ENCODE results near the gene CFI.

Gene CFI

GRCh38 chr4:109745830-109746229 lies 56.0 kb downstream of the CFI start:
- Histone ChIP-seq H3K4me3 (ENCODE audit: low read length in 2 of 2) (no peak overlapping the region), H3K9ac (ENCODE audit: low read depth, low read length, poor library complexity) (no peak overlapping the region), H2BK5ac (ENCODE audit: low read length) (no peak overlapping the region), H3K4me2 (ENCODE audit: insufficient read depth, low read length, poor library complexity, severe bottlenecking) (no peak overlapping the region), H3K23ac (ENCODE audit: low read depth, low read length, poor library complexity) (no peak overlapping the region), H3K18ac (ENCODE audit: low read length) (no peak overlapping the region), H3K27me3 (ENCODE audit: control insufficient read depth in 3 of 3, insufficient read depth in 3 of 3, low read depth in 1 of 3, low read length in 3 of 3) (peaks cover 0 to 29% (median 0%) of the 10 kb centered on the region in 3 experiments), H3K27ac (replicated peaks; ENCODE audit: low read length) (no peak overlapping the region), H2BK12ac (ENCODE audit: low read length) (no peak overlapping the region), H3K4ac (ENCODE audit: low read length) (no peak overlapping the region), H3K79me1 (ENCODE audit: low read depth, low read length) (no peaks in the 10 kb centered on the region), H4K8ac (ENCODE audit: low read depth, low read length) (no peak overlapping the region), H3K36me3 (replicated peaks in 1 of 2; ENCODE audit: control insufficient read depth in 2 of 2, insufficient read depth in 2 of 2, low read length in 2 of 2) (no peaks in the 10 kb centered on the region), H2AFZ (ENCODE audit: low read length) (no peak overlapping the region), H3K9me3 (replicated peaks in 1 of 2; ENCODE audit: control insufficient read depth in 2 of 2, insufficient read depth in 1 of 2, low read depth in 1 of 2, low read length in 2 of 2) (no peaks in the 10 kb centered on the region), H2BK15ac (ENCODE audit: low read length) (no peak overlapping the region), H2AK5ac (ENCODE audit: low read depth, low read length) (no peak overlapping the region), H2BK120ac (ENCODE audit: low read depth, low read length) (no peak overlapping the region), H3K4me1 (ENCODE audit: control insufficient read depth in 2 of 2, insufficient read depth in 1 of 2, low read depth in 1 of 2, low read length in 2 of 2) (no peaks in the 10 kb centered on the region), H4K91ac (ENCODE audit: low read depth, low read length, poor library complexity) (no peak overlapping the region), H3K14ac (ENCODE audit: low read length) (no peak overlapping the region)
- no peak for DNase-seq (ENCODE audit: low spot score)

DNA sequence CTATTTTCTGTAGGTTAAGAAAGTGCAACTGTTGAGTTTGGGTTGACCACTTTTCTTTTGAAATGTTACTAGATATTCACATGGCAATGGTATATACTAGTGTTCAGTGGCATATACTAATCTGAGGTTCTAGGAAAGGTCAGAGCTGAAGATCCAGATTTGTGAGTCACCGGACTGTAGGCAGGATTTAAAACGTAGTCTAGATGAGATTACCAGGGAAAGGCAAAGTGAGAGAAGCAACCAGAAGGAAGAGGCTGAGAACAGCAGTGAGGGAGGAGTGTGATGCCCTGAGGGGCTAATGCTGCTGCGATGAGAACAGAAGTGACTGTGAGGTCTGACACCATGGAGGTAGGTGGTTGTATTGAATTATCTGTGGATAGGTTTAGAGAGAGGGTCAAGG lies 62.3 kb downstream of the CFI start:
- Histone ChIP-seq H3K4me1 (ENCODE audit: control insufficient read depth in 2 of 2, insufficient read depth in 1 of 2, low read depth in 1 of 2, low read length in 2 of 2) (no peaks in the 10 kb centered on the region), H2AK5ac (ENCODE audit: low read depth, low read length) (no peak overlapping the region), H3K14ac (ENCODE audit: low read length) (no peak overlapping the region), H3K18ac (ENCODE audit: low read length) (no peak overlapping the region), H4K91ac (ENCODE audit: low read depth, low read length, poor library complexity) (no peak overlapping the region), H4K8ac (ENCODE audit: low read depth, low read length) (no peak overlapping the region), H3K27ac (replicated peaks; ENCODE audit: low read length) (no peak overlapping the region), H2BK12ac (ENCODE audit: low read length) (no peak overlapping the region), H2BK120ac (ENCODE audit: low read depth, low read length) (no peak overlapping the region), H3K27me3 (ENCODE audit: control insufficient read depth in 3 of 3, insufficient read depth in 3 of 3, low read depth in 1 of 3, low read length in 3 of 3) (peaks cover 0 to 31% (median 0%) of the 10 kb centered on the region in 3 experiments), H2BK5ac (ENCODE audit: low read length) (no peak overlapping the region), H3K36me3 (replicated peaks in 1 of 2; ENCODE audit: control insufficient read depth in 2 of 2, insufficient read depth in 2 of 2, low read length in 2 of 2) (no peaks in the 10 kb centered on the region), H3K79me1 (ENCODE audit: low read depth, low read length) (no peaks in the 10 kb centered on the region), H2AFZ (ENCODE audit: low read length) (no peak overlapping the region), H3K4me2 (ENCODE audit: insufficient read depth, low read length, poor library complexity, severe bottlenecking) (no peak overlapping the region), H3K23ac (ENCODE audit: low read depth, low read length, poor library complexity) (no peak overlapping the region), H3K4ac (ENCODE audit: low read length) (no peak overlapping the region), H2BK15ac (ENCODE audit: low read length) (no peak overlapping the region), H3K9me3 (replicated peaks in 1 of 2; ENCODE audit: control insufficient read depth in 2 of 2, insufficient read depth in 1 of 2, low read depth in 1 of 2, low read length in 2 of 2) (no peaks in the 10 kb centered on the region), H3K9ac (ENCODE audit: low read depth, low read length, poor library complexity) (no peak overlapping the region), H3K4me3 (ENCODE audit: low read length in 2 of 2) (no peak overlapping the region)
- no peak for DNase-seq (ENCODE audit: low spot score)
- WGBS, 2 donors (ENCODE audit: extremely low coverage in 2 of 2, insufficient read length in 2 of 2, insufficient replicate concordance in 1 of 2): no CpG with 5 or more reads among the region's 3 CpGs

GRCh38 chr4:109738104-109738872 lies 63.5 kb downstream of the CFI start:
- no peak overlapping the region for H3K4me3 ChIP-seq (ENCODE audit: low read length in 2 of 2)
- no peaks in the 10 kb centered on the region for H3K36me3 ChIP-seq (replicated peaks in 1 of 2; ENCODE audit: control insufficient read depth in 2 of 2, insufficient read depth in 2 of 2, low read length in 2 of 2)
- H2BK12ac ChIP-seq (ENCODE audit: low read length): no peak overlapping the region
- H3K79me1 ChIP-seq (ENCODE audit: low read depth, low read length): no peaks in the 10 kb centered on the region
- no peak overlapping the region for H4K8ac ChIP-seq (ENCODE audit: low read depth, low read length)
- no peak overlapping the region for H2AFZ ChIP-seq (ENCODE audit: low read length)
- H3K18ac ChIP-seq (ENCODE audit: low read length): no peak overlapping the region
- H3K27me3 ChIP-seq (ENCODE audit: control insufficient read depth in 3 of 3, insufficient read depth in 3 of 3, low read depth in 1 of 3, low read length in 3 of 3): peaks cover 0 to 29% (median 0%) of the 10 kb centered on the region in 3 experiments
- no peak overlapping the region for H2AK5ac ChIP-seq (ENCODE audit: low read depth, low read length)
- no peak overlapping the region for H3K27ac ChIP-seq (replicated peaks; ENCODE audit: low read length)
- H3K14ac ChIP-seq (ENCODE audit: low read length): no peak overlapping the region
- H2BK15ac ChIP-seq (ENCODE audit: low read length): no peak overlapping the region
- no CpG with 5 or more reads among the region's 10 CpGs for WGBS, 2 donors (ENCODE audit: extremely low coverage in 2 of 2, insufficient read length in 2 of 2, insufficient replicate concordance in 1 of 2)
- no peak overlapping the region for H3K4ac ChIP-seq (ENCODE audit: low read length)
- no peak overlapping the region for H2BK5ac ChIP-seq (ENCODE audit: low read length)
- H3K4me1 ChIP-seq (ENCODE audit: control insufficient read depth in 2 of 2, insufficient read depth in 1 of 2, low read depth in 1 of 2, low read length in 2 of 2): no peaks in the 10 kb centered on the region
- no peak overlapping the region for H3K9ac ChIP-seq (ENCODE audit: low read depth, low read length, poor library complexity)
- H2BK120ac ChIP-seq (ENCODE audit: low read depth, low read length): no peak overlapping the region
- no peak overlapping the region for H4K91ac ChIP-seq (ENCODE audit: low read depth, low read length, poor library complexity)
- DNase-seq (ENCODE audit: low spot score): no peak
- no peaks in the 10 kb centered on the region for H3K9me3 ChIP-seq (replicated peaks in 1 of 2; ENCODE audit: control insufficient read depth in 2 of 2, insufficient read depth in 1 of 2, low read depth in 1 of 2, low read length in 2 of 2)
- no peak overlapping the region for H3K4me2 ChIP-seq (ENCODE audit: insufficient read depth, low read length, poor library complexity, severe bottlenecking)
- no peak overlapping the region for H3K23ac ChIP-seq (ENCODE audit: low read depth, low read length, poor library complexity)

DNA sequence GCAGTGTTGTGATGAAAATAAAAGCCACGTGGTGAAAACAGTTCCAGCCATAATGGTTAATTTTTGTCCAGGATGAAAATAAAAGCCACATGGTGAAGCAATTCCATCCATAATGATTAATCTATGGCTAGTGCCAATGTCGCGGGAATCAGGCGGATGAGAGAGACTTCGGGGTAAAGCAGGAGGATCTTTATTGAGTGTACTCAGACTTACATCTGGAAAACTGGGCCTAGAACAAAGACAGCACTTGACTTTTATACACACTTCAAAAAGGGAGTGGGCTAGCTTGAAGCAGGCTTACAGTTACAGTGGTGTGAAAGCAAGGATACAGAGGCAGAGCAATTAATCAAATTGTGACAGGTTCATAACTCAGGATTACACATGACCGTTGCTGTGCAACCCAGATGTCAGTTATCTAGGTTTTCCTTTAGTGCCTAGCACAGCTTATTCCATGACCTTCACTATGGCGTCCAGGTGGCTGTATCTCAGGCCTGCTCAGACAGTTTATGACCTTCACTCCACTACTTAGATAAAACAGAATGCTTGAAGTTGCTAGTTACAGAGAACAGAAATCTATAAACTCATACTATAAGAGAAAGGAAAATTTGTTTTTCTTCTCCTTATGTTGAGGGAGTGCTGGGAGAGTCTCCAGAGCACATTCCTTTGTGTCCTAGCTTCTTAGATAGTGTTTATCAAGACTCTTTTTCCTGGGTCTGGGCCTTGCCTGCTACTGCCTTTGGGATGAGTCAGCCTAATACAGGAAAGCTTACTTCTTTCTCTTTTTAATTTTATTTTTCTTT lies 66.0 kb downstream of the CFI start:
- Histone ChIP-seq H3K4me1 (ENCODE audit: control insufficient read depth in 2 of 2, insufficient read depth in 1 of 2, low read depth in 1 of 2, low read length in 2 of 2) (no peaks in the 10 kb centered on the region), H2BK12ac (ENCODE audit: low read length) (no peak overlapping the region), H2AK5ac (ENCODE audit: low read depth, low read length) (no peak overlapping the region), H3K4ac (ENCODE audit: low read length) (no peak overlapping the region), H4K8ac (ENCODE audit: low read depth, low read length) (no peak overlapping the region), H3K9ac (ENCODE audit: low read depth, low read length, poor library complexity) (no peak overlapping the region), H3K9me3 (replicated peaks in 1 of 2; ENCODE audit: control insufficient read depth in 2 of 2, insufficient read depth in 1 of 2, low read depth in 1 of 2, low read length in 2 of 2) (no peaks in the 10 kb centered on the region), H2BK120ac (ENCODE audit: low read depth, low read length) (no peak overlapping the region), H3K14ac (ENCODE audit: low read length) (no peak overlapping the region), H3K27ac (replicated peaks; ENCODE audit: low read length) (no peak overlapping the region), H3K4me3 (ENCODE audit: low read length in 2 of 2) (no peak overlapping the region), H2BK5ac (ENCODE audit: low read length) (no peak overlapping the region), H3K23ac (ENCODE audit: low read depth, low read length, poor library complexity) (no peak overlapping the region), H2BK15ac (ENCODE audit: low read length) (no peak overlapping the region), H3K27me3 (ENCODE audit: control insufficient read depth in 3 of 3, insufficient read depth in 3 of 3, low read depth in 1 of 3, low read length in 3 of 3) (peaks cover 0 to 17% (median 2%) of the 10 kb centered on the region in 3 experiments), H3K36me3 (replicated peaks in 1 of 2; ENCODE audit: control insufficient read depth in 2 of 2, insufficient read depth in 2 of 2, low read length in 2 of 2) (no peaks in the 10 kb centered on the region), H2AFZ (ENCODE audit: low read length) (no peak overlapping the region), H3K4me2 (ENCODE audit: insufficient read depth, low read length, poor library complexity, severe bottlenecking) (no peak overlapping the region), H3K79me1 (ENCODE audit: low read depth, low read length) (no peaks in the 10 kb centered on the region), H4K91ac (ENCODE audit: low read depth, low read length, poor library complexity) (no peak overlapping the region), H3K18ac (ENCODE audit: low read length) (no peak overlapping the region)
- no CpG with 5 or more reads among the region's 7 CpGs for WGBS, 2 donors (ENCODE audit: extremely low coverage in 2 of 2, insufficient read length in 2 of 2, insufficient replicate concordance in 1 of 2)
- no peak for DNase-seq (ENCODE audit: low spot score)

Measured in neuronal stem cell (in vitro differentiated cells).